HG03045 (cell line): ENCODE measurements around the gene SCN1A.
"Not testable (repeated sequence)": the region's sequence is repeated elsewhere in the genome, so short reads cannot be mapped to it uniquely, and the experiment has no call there.

Experiments used
- ATAC-seq: cut with Tn5 transposase; IDR thresholded peaks from one replicate; pipeline ENCODE4 v1.9.1; 2021; ENCODE audit warnings: mild to moderate bottlenecking, moderate library complexity; ENCODE audit not compliant: unreplicated experiment

The SCN1A gene

DNA sequence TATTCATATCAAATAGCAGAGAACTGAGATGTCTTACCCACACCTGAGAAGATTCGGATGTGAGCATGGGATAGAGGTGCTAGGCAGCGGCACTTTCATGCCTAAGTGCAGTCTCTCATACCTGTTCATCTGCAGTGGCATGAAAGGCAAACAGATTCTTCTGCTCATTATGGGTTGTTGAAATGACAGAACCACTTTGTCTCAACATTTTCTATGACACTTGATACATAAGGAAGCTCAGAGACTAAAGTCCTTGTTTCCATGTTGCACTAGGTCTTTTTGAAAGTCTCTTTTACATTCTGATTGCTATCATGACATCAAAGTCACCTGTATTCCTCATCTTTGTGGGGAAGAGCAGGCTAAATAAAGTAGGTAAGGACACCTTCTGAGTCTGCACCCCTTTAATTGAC lies 8.0 kb upstream of the SCN1A start:
- ATAC-seq: no peak

DNA sequence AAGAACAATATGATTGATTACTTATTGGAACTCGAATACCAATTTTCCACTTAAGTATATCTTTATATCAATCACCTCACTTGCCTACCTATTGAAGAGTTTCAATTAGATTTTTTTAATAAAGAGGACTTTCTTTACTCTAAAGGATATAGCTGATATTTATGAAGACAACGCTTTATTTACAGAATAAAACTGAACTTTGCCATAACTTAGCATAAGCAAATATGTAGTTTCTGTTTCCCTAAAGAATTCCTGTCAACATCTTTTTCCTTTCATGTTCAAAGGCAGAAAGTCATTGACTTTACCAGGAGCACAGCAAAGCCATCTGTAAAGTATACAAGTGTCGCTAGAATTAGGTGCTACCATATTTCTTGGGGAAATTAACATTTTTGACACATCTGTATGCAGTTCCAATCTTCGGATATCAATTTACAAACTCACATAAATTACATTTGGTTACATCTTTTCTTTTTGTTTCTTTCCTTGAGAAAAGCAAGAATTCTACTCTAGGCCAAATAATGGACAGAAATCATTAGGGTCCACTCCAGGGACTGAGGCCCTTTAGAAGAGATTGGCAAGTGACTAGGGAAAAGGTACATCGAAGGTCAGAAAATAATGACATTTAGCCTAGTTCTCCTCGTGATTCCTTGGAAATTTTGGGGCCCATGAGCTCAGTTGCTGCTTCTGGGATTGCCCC lies 7.5 kb upstream of the SCN1A start:
- ATAC-seq: no peak

DNA sequence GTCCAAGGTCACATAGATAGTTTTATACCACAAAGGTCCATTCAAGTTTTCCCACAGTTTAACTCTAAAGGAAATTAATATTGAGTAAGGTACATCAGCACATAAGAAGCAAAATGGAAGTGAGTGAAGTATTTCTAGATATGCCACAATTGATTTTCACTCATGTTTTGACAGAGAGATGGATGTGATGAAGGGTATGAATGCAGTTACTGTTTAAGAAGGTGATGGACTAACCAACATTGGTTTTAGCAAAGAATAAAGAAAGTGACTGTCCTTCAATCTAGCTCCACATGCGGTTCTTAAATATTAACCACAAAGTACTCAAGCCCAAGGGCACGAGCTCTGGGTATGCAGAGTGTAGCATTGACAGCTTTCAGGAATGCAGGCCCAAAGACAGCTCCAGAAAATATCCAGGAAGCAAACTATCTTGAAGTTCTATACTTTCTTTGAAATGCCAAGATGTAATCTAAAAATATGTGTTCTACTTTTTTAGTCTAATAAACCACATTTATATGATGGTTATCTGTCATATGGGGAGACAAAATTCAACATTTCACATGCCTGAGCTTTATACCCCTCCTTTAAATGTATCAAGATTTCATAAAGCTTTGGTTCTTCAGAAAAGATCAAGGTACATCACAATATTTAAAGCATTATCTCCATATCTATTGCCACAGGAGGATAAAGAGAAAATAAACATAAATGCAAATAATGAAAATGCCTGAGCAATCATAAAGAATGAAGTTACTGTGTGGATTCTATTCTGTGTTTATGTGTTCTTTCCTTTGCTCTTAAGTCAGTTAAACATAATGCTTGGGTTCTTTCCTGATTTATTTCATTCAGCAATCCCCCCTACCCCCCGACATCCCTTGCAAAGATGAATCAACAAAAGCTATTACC lies 6.7 kb upstream of the SCN1A start:
- ATAC-seq: no peak

DNA sequence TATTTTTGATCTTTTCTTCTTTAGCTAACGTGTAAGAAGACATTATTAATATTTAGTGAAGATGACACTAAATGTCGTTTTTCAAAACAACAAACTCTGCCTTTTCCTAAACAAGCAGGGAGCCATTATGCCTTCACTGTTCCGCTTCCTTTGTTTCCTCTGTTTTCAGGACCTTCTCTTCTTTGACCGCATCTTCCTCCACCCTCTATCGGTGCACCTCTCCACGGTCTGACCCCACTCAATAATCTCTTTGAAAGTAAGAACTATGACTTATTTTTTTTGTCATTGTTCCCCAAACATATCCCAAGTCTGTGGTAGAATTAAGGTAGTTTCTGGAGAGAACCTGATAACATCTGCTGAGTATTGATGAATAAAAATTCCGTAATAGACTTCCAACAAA lies 5.8 kb upstream of the SCN1A start:
- ATAC-seq: no peak

DNA sequence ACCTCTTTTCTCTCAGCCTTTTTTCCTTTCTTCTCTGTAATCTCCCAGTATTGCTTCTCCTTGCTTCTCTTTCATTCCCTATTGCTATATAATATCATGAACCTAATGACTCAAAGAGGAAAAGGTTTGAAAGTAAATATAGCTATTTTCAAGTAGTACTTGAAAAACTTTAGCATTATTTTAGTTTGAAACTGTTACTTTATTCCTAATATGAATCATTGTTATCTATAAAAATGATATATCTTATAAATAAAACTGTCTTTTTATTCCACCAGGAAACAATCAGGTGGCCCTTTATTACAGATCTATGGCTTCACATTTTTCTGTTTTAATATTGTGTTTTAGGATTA lies 311 bp upstream of the SCN1A start:
- no peak for ATAC-seq

DNA sequence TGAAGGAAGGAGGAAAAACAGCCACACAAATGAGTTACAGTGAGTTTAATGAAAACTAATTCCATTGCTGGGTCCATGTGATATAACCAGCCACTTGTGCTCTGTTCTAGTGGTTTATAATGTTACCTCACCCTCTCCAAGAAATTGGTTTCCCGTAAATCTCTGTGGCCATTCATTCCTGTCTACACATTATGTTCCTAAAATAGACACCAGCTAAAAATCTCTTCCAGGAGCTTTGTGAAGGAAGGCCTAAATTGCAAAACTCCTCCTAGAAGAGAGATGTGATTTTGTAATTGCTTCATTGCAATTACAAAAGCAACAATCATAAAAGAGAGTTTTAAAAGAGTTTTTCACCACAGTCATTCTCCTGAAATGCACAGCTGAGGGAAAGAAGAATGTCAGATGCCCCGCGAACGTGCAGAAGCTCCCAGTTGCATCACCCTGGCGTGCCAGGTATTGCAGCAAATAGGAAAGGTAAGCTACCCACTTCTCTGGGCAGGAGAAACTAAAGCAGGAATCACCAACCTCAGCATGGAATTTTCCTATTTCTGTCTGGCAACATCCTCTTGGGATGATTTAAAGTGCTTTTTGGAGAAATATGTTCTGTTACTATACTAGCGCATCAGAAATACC lies 1.7 kb downstream of the SCN1A start:
- ATAC-seq: no peak

DNA sequence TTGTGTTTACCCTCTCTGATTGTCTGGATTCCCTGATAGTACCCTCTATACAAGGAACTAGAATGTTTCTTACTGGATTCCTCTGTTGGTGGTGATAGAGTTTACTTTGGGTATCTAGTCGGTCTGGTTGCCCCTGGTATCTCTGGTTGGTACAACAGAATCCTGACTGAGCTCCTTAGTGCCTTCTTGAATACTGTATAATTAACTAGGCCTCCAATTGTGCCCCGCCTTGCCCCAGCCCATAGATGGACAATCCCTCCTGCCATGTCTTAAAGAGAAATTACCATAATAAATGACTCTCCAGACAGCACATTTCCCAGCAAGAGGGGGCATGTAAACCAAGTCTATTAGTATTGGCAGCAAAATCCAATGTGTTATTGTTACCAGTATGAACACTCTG lies 2.3 kb downstream of the SCN1A start:
- no peak for ATAC-seq

DNA sequence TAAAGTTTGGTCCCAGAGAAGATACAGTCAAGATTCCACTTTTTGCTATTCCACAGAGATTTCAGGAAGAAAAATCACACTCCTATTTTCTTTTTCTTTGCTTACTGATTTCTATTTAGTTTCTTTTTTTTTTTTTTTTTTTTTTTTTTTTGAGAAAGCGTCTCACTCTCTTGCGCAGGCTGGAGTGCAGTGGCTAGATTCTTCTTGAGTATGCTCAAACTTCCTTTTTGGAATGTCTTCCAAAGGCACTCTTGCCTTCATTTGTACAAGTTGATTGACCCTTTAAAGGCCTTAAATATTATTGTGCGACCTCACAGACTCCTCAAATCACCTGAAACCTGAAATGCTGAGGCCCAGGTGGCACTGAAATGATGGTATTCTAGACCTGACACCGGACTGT lies 9.6 kb downstream of the SCN1A start:
- ATAC-seq: no peak

DNA sequence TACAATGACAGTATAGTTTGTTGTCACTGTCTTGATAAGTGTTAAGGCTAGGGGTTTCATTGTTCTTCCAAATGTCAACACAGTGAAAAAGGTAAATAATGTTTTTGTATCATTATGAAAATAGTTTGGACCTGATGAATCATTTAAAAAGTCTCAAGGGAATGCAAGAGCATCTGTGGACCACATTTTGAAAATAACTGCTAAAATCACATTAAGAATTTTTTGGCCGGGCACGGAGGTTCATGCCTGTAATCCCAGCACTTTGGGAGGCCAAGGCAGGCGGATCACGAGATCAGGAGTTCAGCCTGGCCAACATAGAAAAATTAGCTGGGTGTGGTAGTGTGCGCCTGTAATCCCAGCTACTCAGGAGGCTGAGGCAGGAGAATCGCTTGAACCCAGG lies 10.3 kb downstream of the SCN1A start:
- ATAC-seq: no peak

DNA sequence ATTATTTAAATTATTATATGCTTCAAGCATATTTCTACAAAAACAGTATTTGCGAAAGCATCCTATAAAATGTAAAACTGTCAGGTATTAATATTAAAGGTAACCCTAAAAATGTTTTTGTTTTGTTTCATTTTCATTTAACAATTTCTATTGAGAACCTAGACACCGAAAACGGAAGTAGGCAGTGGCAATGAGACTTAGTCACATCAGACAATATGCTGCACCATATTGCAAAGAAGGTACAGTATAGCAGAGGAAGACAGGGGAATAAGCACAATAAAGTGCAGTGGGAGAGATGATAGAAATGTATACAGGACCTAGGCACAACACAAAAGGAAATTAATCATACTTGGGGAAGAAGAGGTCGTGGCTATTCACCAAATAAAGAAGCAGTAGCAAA lies 12.2 kb downstream of the SCN1A start:
- no peak for ATAC-seq

DNA sequence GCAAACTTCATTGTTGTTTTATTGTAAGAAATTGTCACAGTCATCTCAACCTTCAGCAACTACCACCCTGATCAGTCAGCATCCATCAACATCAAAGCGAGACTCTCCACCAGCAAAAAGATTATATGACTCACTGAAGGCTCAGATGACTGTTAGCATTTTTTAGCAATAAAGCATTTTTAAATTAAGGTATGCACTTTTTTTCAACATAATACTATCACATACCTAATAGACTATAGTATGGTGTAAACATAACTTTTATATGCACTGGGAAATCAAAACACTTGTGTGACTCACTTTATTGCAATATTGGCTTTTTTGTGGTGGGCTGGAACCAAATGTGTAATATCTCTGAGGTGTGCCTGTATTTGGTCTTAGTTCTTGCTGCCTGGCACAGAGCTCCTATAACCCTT lies 15.6 kb downstream of the SCN1A start:
- no peak for ATAC-seq

DNA sequence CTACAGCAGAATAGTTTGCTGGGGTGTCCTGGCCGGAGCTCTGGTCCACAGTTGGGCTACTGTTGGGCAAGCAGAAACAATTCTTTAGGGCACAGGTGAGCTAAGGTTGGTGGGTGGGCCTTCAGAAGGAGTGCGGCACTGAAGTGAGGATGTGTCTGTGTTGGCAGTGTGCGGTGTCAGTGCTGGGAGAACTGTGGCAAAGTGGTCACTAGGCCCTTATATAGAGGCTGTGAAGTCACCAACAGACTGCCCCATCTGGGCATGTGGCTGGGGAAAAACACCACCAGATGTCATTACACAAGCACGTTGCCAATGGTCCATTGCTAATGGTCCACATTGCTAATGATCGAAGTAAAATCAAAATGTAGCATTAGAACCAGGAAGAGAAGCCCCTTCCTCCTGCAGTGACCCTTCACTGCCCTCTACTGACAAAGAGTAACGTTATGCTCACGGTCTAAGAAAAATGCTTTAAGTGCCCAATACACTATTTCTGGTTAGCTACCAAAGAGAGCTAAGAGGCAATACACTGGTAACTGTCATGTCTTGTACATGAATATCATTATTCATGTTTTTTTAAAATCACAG lies 21.3 kb downstream of the SCN1A start:
- no peak for ATAC-seq

DNA sequence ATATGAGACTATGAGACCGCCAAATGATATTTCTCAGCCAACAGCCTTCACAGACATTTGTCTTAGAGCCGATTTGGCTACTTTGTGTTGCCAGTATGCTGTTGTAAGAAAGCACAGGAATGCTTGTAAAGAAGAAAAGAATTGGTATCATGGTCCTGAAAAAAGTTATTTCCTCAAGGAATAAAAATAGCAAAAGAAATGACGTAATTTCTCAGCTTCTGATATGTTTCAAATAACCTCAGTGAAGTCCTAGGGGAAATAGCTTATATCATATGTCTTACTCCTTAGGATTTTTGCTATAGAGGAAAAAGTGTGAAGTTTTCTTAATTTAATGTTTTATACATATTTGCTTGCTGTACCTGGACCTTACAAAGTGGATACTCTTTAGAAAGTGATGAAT lies 23.0 kb downstream of the SCN1A start:
- ATAC-seq: no peak

DNA sequence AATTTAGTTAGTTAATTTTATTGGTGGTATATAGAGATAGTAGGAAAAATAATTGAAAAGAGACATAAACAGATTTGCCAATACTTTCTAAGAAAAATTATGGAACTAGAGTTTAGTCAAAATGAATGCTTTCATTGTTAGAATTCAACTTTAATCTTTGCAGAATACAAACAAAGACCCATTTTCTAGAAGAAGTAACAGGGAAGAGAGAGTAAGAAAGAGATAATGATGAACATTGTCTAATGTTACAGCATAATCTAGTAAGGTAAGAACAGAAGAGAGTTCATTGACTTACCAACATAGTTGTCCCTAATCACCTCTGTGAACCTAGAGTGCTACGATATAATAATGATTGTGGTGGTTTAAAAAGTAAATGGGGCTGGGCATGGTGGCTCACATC lies 23.7 kb downstream of the SCN1A start:
- ATAC-seq: no peak

DNA sequence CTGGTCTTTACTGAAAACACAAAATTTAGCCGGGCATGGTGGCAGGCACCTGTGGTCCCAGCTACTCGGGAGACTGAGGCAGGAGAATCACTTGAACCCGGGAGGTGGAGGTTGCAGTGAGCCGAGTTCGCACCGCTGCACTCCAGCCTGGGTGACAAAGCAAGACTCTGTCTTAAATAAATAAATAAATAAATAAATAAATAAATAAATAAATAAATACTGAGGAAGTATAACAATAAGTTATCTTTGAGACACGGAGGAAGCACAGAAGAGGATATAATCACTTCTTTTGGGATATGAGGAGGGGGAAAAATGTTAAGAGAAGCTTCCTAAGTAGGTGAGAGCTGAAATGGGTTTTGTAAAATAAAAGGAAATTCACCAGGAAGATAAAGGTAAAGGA lies 24.5 kb downstream of the SCN1A start:
- ATAC-seq: not testable (repeated sequence)

DNA sequence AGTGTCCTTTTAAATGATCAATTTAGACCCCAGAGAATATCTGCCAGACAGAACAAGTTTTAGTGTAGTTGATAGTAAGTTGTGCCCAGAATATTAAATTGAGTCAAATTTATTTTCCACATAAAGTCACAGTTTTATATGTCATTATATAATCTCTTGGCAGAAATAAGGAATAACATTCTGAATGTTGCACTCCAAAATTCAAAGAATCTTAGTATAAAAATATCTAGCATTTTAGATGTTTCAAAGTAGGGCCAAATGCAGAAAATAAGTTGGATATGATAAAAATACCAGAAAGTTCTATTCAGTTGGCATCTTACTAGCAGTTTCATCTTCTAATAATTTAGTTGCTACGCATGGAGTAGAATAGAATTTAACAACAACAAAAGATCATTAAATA lies 33.5 kb downstream of the SCN1A start:
- no peak for ATAC-seq

DNA sequence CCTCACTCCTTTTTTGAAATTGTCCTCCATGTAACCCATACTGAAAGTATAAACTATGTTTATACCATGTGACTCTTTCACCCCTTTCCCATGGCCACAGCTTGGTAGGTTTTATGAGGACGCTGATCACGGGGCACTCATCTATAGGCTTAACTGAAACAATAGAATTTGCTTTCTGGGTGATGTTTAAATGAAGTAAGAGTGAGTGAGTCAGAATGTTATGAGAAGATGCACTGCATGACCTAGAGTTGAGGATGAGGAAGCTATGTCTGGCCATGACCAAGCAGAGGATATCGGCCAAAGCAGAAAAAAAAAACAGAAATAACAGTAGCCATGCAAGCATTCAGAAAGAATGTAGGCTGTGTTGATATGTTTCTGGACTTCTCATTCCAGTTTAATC lies 34.9 kb downstream of the SCN1A start:
- no peak for ATAC-seq

DNA sequence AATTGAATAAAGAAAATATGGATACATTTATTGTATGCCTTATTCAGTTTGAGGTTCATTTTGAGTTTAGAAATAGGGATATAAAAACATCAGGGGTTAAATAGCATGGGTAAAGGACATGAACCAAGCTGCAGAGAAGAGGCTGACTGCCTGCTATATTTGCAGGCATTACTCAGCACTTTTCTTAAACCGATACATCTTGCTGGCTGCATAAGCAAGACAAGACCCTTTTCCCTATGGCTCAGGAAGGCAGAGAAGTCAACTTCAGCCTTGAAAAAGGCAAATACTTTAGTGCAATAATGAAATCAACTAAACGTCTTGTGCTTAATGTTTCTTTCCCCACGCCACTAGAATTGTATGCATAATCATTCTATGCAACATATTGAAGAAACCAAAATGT lies 36.4 kb downstream of the SCN1A start:
- ATAC-seq: no peak

DNA sequence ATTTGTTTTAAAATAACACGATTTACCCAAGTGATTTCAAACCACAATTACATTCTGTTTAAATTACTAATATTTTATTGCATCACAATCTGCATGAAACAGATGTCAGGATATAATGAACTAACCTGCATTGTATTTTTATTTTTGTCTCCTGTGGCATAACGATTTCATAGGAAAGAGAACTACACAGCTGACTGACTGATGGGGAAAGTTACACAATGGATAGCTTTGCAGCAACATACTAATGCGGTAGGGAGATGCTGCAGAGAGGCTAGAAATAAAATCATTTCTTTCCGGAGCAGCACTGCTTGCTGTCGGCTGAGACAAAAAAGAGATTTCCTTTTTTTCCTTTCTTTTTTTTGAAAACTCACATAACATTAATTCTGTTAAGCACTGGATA lies 36.9 kb downstream of the SCN1A start:
- ATAC-seq: no peak

DNA sequence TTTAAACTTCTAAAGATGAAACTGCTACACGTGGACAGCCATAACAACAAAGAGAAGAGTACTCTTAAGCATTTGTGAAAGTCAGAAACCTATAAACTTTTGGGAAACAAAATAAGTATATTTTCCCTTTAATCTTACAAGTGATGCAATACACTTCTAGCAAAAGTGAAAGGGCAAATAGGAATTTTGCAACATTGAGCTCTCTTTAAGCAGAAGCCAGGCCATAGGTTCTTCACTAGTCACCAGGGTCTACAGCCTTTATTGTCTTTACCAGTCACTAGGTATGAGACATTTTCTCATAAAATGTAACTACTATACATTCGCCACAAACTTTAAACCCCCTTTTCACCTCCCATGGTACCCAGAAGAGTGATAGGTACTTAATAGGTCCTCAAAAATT lies 37.5 kb downstream of the SCN1A start:
- ATAC-seq: no peak

DNA sequence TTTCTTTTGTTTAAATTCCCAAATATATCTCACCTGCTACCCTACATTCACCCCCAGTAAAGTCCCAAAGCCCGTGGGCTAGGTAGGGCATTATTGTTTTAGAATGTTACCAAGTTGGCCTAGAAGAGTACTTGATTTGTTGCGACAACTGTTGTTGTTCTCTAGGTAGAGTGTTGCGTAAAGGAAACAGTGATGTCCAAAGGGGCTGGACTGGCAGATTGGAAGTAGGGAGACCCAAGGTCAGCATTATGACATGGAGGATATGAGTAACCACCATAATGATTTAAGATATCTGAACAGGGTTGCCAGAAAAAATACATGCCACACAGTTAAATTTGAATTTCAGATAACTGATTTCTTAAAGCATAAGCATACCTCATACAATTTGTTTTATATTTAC lies 39.2 kb downstream of the SCN1A start:
- ATAC-seq: no peak

DNA sequence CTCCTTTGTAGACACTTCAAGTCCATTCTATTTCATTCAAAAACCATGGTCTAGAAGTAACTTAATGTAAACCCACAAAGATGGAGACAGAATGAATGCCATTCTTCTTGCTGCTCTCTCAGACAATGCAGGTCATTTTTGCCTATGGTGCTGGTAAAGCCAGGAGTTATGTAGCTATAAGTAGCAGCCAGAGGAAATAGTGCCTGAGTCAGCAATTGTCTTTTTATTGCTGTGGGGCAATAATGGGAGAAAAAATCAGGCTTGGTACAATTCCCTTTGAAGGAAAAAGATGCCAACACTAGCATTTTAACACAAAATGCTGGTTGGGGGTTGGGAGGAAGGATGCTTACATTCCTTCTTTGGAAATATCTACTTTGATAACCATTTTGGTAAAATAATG lies 43.5 kb downstream of the SCN1A start:
- ATAC-seq: no peak
